Esophagus muscularis mucosa (tissue), 3 donors: ENCODE measurements around the gene ESF1.

Experiments used
- CTCF ChIP-seq, 3 experiments: fragments of 200-600 bp in 2 of 3; fragments of 450-650 bp in 1 of 3; sonication (generic) in 2 of 3; IDR thresholded peaks; one replicate each; pipeline ENCODE4 v1.5.1; 2017 to 2019; ENCODE audit warnings: antibody characterized with exemption in 3 of 3, mild to moderate bottlenecking in 2 of 3, moderate library complexity in 1 of 3
- POLR2A ChIP-seq: fragments of 450-650 bp; IDR thresholded peaks from one replicate; pipeline ENCODE4 v1.6.1; 2017; ENCODE audit warnings: antibody characterized with exemption, moderate library complexity, mild to moderate bottlenecking, low read depth

- no peak for TF ChIP-seq POLR2A
- no peak for TF ChIP-seq CTCF (IDR thresholded peaks at IDR 0.05)
These were observed 46.8 kb upstream of the ESF1 start for GRCh38 chr20:13831476-13831875.
